GM19438 (cell line): Measurements from ENCODE around the gene ITGB7.
"Not testable (repeated sequence)": the region's sequence is repeated elsewhere in the genome, so short reads cannot be mapped to it uniquely, and the experiment has no call there.

Experiments
- ATAC-seq: cut with Tn5 transposase; IDR thresholded peaks from one replicate; pipeline ENCODE4 v1.9.1; 2021; ENCODE audit warnings: low read depth; ENCODE audit not compliant: unreplicated experiment

Gene ITGB7

GRCh38 chr12:53217931-53218307 lies 10.9 kb upstream of the ITGB7 start:
- no peak for ATAC-seq

DNA sequence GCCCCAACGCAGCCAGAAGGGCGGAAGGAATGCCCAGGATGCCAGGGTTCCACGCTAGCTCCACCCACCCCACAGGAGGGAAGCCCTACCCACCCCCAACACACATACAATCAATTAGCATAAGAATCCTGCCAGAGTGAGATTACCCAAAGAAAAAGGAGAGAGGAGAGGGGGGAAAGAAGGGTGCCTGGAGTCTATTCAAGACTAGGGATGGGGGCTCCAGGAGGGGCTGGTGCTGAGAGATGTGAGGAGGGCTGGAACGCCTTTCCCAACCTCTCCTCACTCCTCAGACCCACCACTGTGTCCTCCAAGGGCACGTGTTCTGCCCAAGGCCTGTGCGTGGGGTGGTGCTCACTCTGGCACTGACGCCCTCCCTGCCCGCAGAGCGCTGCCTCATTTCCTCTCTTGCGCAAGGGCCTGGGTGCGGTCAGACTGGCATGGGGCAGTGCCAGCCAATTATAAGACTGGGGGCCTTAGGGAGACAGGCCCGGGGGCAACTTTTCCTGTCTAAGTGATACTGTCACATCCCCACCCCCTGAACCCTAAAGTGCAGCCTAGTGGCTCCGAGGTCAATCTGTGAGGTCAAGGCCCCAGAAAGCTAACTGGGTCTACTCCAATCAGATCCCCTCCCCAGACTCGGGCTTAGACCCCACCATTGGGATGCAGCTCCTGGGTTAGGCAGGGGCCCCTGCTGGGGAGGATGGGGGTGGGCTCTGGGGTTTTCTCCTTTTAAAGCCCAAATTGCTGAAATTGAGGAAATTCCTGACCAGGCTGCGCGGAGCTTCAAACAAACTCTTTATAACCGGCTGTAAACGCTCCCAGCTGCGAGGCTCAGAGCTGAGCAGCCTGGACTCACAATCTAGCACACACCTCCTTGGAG lies 10.2 kb upstream of the ITGB7 start:
- no peak for ATAC-seq

- ATAC-seq: no peak
These were observed 8.4 kb upstream of the ITGB7 start for GRCh38 chr12:53215497-53215896.

GRCh38 chr12:53214687-53215455 lies 7.8 kb upstream of the ITGB7 start:
- no peak for ATAC-seq

DNA sequence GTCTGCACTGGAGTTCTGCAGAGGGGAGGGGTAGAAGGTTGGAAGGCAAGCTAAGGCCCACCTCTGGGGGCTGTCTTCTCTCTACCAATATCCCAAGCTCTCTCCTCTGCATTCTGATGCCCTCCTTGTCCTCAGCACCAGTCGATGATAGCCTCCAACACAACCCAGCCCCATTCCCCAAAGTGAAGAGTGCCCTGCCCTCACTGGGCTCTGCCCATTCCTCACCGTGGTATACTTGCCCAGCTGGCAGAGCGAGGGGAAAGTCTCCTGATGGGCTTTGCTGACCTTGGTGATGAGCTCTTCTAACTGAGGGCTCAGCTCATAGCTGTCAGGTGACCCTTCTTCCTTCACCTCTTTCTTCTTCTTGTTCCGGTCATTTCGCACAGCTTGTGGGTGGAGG lies 7.2 kb upstream of the ITGB7 start:
- ATAC-seq: no peak

DNA sequence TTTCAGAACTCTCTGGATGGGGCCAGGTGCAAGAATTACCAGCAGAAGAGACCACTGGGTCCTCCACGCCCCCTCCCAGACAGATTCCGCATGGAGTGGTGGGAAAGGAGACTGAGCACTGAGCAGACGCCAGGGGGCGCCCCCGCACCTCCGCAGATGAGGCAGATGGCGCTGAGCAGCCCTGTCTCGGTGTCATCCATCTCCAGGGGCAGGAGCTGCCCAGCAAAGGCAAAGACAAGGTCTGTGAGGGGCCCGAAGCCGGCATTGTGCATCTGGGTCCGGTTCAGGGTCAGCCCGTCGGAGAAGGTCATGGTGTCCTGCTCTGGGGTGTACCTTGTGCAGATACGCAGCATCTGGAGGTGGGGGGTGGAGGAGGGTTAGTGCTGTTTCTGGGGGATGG lies 6.3 kb upstream of the ITGB7 start:
- no peak for ATAC-seq

- no peak for ATAC-seq
These were observed 5.9 kb upstream of the ITGB7 start for GRCh38 chr12:53212931-53213330.

GRCh38 chr12:53211476-53212381 lies 4.7 kb upstream of the ITGB7 start:
- no peak for ATAC-seq

DNA sequence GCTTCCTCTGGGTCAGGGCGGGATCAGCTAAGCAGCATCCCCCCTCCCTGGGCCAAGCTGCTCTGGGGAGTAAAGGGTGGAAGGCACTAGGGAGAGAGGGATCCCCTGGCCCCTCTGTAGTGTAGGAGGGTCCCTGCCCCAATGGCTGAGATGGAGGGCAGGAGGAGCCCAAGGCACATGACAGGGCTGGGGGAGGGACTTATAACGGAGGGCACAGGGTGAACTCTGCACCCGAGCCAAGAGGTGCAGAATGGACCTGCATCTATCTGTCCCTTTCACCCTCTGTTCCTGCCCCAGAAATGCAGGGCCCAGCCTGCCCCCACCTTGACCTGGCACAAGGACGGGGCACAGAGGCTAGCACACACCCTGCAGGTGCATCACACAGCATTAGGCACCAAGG lies 3.8 kb upstream of the ITGB7 start:
- no peak for ATAC-seq

DNA sequence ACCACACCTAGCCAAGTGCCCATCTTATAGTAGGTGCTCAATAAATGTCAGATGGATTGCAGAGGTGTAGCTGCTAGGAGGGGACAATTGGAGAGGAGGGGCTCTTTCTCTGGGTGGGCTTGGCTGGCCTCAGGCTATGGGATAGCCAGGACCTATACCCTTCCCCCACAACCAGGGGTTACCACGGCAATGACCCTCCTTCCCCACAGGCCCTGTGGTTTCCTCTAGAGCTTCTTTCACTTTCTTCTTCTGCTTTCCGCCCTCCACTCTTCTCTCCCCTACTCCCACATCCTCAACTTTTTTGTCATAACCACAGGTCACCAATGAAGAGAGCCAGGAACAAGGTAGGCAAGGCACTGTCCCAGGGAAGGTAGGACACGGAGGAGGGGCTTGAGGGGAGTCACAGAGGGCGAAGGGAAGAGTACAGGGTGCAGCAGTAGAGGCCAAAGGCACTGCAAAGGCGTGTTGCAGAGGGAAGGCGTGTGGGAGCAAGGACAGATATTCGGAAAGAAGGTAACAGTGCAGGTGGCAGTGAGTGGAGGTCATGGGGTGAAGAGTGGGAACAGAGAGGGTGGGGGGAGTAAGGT lies 1.9 kb upstream of the ITGB7 start:
- peak; percentile 52 for ATAC-seq

- ATAC-seq: no peak
These were observed 1.4 kb upstream of the ITGB7 start for GRCh38 chr12:53208435-53208834.

DNA sequence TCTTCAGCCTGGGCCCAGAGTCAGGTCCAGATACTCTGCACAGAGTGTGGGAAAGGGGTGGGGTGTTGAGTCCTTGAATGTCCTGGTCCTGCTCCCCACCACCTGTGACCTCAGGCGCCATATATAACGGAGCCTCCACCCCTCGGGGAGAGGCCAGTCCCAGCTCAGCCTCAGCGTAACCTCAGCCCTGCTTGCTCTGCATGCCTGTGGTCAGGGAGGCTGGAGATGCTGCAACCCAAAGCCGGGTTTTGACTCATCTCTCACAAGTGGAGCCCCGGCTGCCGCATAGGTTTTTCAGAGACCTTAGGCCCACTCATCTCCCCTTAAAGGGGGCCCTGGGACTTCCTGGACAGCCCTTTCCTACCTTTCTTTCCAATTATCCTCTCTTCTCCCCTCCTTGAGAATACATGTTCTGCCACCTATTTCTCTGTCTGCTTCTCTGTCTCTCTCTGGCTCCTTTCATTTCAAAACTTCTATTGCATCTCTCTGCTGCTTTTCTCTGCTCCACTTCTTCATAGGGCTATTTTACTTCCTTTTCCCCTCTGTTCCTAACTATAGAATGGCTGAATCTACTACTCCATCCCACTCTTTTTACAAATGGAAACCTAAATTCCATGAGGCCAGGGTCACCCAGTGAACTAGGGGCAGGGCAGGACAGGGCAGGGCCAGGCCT lies 1.2 kb downstream of the ITGB7 start:
- ATAC-seq: peak; percentile 62

- ATAC-seq: no peak
These were observed 2.7 kb downstream of the ITGB7 start for GRCh38 chr12:53204351-53204750.

GRCh38 chr12:53202316-53202715 lies 4.7 kb downstream of the ITGB7 start:
- not testable (repeated sequence) for ATAC-seq

DNA sequence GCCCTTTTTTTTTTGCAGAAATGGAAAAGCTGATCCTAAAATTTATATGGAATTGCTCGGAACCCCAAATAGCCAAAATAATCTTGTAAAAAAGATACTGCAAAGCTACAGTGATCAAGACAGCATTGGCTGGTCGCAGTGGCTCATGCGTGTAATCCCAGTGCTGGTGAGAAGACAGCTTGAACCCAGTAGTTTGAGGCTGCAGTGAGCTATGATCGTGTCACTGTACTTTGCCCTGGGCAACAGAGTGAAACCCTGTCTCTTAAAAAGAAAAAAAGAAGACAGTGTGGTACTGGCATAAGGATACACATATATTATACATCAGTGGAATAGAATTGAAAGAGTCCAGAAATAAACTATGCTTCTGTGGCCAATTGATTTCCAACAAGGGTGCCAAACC lies 5.4 kb downstream of the ITGB7 start:
- ATAC-seq: no peak

DNA sequence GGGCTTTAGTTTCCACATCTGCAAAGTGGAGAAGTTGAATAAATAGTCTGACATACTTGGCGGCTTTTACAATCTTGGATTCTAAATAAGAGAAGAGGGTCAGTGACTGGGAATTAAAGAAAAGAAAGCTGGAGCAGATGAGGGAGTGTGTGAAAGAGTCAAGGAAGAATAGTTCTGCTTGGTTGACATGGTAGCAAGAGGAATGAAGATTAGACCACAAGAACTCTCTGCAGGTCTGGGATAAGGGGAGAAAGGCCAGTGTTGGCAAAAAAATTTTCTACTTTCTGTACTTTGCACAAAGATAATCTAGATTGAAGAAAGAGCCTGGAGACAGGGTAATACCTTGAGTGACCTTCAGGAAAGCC lies 5.9 kb downstream of the ITGB7 start:
- no peak for ATAC-seq

GRCh38 chr12:53200458-53201176 lies 6.4 kb downstream of the ITGB7 start:
- peak; percentile 54 for ATAC-seq

DNA sequence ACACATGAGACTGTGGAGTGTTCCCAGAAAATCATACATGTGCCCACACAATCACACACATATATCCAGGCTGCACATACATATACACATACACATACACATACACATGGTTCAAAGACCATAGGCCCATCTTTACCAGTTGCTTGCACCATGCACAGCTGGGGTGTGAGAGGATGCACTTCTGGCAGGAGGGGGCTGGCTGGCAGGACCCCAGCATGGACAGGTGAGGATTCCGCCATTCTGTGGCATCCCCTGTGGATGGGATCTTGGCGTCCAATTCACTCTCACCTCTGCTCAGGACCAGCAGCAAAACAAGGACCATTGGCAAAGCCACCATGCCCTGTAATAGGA lies 7.0 kb downstream of the ITGB7 start:
- no peak for ATAC-seq

DNA sequence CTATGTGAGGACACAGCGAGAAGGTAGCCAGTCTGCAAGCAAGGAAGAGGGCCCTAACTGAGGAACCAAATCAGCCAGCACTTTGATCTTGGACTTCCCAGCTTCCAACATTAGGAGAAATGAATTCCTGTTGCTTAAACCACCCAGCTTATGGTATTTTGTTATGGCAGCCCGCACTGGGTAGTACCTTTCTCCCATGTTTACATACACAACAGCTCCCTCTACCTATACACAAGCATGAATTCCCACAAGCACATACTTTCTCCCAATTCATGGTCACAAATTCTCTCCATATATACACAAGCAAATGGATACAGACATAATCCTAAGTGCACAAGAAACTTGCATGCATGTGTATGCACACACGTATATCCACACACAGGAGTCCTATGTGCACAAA lies 7.4 kb downstream of the ITGB7 start:
- ATAC-seq: no peak
